ENCODE data around the gene KDM4C. TPM values are rescaled to one million over a fixed set of nuclear protein-coding genes. Genes with fewer than 3 reads are reported as not detected.
"Not testable (repeated sequence)": the region's sequence is repeated elsewhere in the genome, so short reads cannot be mapped to it uniquely, and the experiment has no call there.

Gene KDM4C
- total RNA-seq, 1 donor from 2014 or later: 11.1 TPM

DNA sequence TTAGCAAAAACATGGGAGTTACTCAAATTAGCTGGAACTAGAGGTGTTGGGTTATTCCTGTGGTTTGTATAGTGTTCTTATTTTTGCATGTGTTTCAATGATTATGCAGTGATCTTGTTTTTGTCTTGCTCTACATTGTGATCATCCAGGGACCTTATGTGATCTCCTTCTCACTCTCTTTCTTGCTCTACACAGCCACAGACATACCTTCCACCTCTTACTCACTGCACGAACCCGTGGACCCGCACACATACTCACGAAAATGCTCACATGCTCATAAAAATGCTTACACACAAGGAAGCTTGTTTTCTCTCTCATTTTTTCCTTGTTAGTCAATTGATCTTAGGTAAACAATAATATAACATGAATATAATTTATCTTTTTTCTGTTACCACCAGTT lies 187.1 kb downstream of the KDM4C start:
- no peak for TF ChIP-seq EZH2phosphoT487 (IDR thresholded peaks at IDR 0.05)
- TF ChIP-seq EZH2 (IDR thresholded peaks at IDR 0.05): no peak
- TF ChIP-seq, protein P1, sequence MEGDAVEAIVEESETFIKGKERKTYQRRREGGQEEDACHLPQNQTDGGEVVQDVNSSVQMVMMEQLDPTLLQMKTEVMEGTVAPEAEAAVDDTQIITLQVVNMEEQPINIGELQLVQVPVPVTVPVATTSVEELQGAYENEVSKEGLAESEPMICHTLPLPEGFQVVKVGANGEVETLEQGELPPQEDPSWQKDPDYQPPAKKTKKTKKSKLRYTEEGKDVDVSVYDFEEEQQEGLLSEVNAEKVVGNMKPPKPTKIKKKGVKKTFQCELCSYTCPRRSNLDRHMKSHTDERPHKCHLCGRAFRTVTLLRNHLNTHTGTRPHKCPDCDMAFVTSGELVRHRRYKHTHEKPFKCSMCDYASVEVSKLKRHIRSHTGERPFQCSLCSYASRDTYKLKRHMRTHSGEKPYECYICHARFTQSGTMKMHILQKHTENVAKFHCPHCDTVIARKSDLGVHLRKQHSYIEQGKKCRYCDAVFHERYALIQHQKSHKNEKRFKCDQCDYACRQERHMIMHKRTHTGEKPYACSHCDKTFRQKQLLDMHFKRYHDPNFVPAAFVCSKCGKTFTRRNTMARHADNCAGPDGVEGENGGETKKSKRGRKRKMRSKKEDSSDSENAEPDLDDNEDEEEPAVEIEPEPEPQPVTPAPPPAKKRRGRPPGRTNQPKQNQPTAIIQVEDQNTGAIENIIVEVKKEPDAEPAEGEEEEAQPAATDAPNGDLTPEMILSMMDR (IDR thresholded peaks at IDR 0.05): no peak
- Histone ChIP-seq H3K4me3 (no peak overlapping the region), H2AFZ (replicated peaks) (no peak overlapping the region), H3K79me2 (ENCODE audit: low read depth) (no peaks in the 10 kb centered on the region), H3K27me3 (no peaks in the 10 kb centered on the region), H4K20me1 (ENCODE audit: low read depth) (no peaks in the 10 kb centered on the region), H3K9me3 (ENCODE audit: low read depth) (no peaks in the 10 kb centered on the region), H3F3A (ENCODE audit: low read depth) (no peaks in the 10 kb centered on the region), H3K4me1 (no peaks in the 10 kb centered on the region), H3K27ac (no peak overlapping the region), H3K9ac (no peak overlapping the region), H3K4me2 (no peak overlapping the region), H3K36me3 (no peaks in the 10 kb centered on the region)
- DNase-seq (ENCODE audit: low spot score): no peak
- Mint-ChIP-seq H3K27me3 (ENCODE audit: insufficient read depth, low read depth) (no peaks in the 10 kb centered on the region), H3K9me3 (peaks cover 10% of the 10 kb centered on the region), H3K27ac (peak overlapping the region; percentile 14), H3K36me3 (peaks cover 1% of the 10 kb centered on the region), H3K4me3 (no peak overlapping the region), H3K4me1 (peaks cover 15% of the 10 kb centered on the region)

DNA sequence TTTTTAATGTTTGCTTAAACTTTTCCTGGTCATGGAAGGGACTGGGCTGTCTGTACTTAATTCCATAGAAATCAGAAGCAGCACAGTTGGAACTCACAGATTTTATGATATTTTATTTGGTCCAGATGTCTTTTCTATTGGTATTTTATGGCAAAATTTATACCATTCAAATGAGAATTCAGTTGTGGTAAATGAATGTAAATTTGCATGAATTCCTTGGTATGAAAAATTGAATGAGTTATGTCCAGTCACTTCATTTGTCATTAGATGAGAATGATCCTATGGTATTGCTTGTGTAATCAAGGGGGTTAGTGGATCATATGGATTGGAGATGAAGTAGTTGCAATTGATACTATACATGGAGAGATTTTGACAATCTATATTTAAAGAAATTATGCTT lies 188.0 kb downstream of the KDM4C start:
- Mint-ChIP-seq H3K4me3 (no peak overlapping the region), H3K9me3 (peaks cover 14% of the 10 kb centered on the region), H3K27ac (no peak overlapping the region), H3K36me3 (peaks cover 1% of the 10 kb centered on the region), H3K4me1 (peaks cover 15% of the 10 kb centered on the region), H3K27me3 (ENCODE audit: insufficient read depth, low read depth) (no peaks in the 10 kb centered on the region)
- no peak for DNase-seq (ENCODE audit: low spot score)
- H3K27ac ChIP-seq: no peak overlapping the region
- H3K27me3 ChIP-seq: no peaks in the 10 kb centered on the region
- no peak overlapping the region for H3K4me2 ChIP-seq
- no peak overlapping the region for H2AFZ ChIP-seq (replicated peaks)
- H3K4me3 ChIP-seq: no peak overlapping the region
- H3K36me3 ChIP-seq: no peaks in the 10 kb centered on the region
- H3K9me3 ChIP-seq (ENCODE audit: low read depth): no peaks in the 10 kb centered on the region
- H4K20me1 ChIP-seq (ENCODE audit: low read depth): no peaks in the 10 kb centered on the region
- TF ChIP-seq, protein P1 (IDR thresholded peaks at IDR 0.05): no peak
- no peak for TF ChIP-seq EZH2 (IDR thresholded peaks at IDR 0.05)
- no peak for TF ChIP-seq EZH2phosphoT487 (IDR thresholded peaks at IDR 0.05)
- no peak overlapping the region for H3K9ac ChIP-seq
- H3F3A ChIP-seq (ENCODE audit: low read depth): no peaks in the 10 kb centered on the region
- H3K4me1 ChIP-seq: no peaks in the 10 kb centered on the region
- no peaks in the 10 kb centered on the region for H3K79me2 ChIP-seq (ENCODE audit: low read depth)

- H3K36me3 ChIP-seq: no peaks in the 10 kb centered on the region
These were observed 188.9 kb downstream of the KDM4C start for GRCh38 chr9:6946583-6947166.

GRCh38 chr9:6948921-6949320 lies 191.1 kb downstream of the KDM4C start:
- Mint-ChIP-seq H3K4me1 (peaks cover 14% of the 10 kb centered on the region), H3K9me3 (peaks cover 15% of the 10 kb centered on the region)
- H3K27ac ChIP-seq; H3K4me3 Mint-ChIP-seq; H3K79me2 ChIP-seq (ENCODE audit: low read depth); DNase-seq (ENCODE audit: low spot score); H3K27ac Mint-ChIP-seq; H3K4me3 ChIP-seq; H3K27me3 Mint-ChIP-seq (ENCODE audit: insufficient read depth, low read depth); H3K4me1 ChIP-seq; H3K9me3 ChIP-seq (ENCODE audit: low read depth); H3K36me3 ChIP-seq; H3K4me2 ChIP-seq; H2AFZ ChIP-seq (replicated peaks); H3K27me3 ChIP-seq; H4K20me1 ChIP-seq (ENCODE audit: low read depth); H3K36me3 Mint-ChIP-seq; H3F3A ChIP-seq (ENCODE audit: low read depth); H3K9ac ChIP-seq: not testable (repeated sequence)

More at GRCh38 chr9:6946583-6947166, 188.9 kb downstream of the KDM4C start:
- DNase-seq (ENCODE audit: low spot score): no peak
- Histone ChIP-seq H3F3A (ENCODE audit: low read depth) (no peaks in the 10 kb centered on the region), H3K9me3 (ENCODE audit: low read depth) (no peaks in the 10 kb centered on the region), H3K4me3 (no peak overlapping the region), H3K9ac (no peak overlapping the region), H3K27me3 (no peaks in the 10 kb centered on the region), H3K4me1 (no peaks in the 10 kb centered on the region), H4K20me1 (ENCODE audit: low read depth) (no peaks in the 10 kb centered on the region), H3K79me2 (ENCODE audit: low read depth) (no peaks in the 10 kb centered on the region), H3K4me2 (no peak overlapping the region), H2AFZ (replicated peaks) (no peak overlapping the region), H3K27ac (no peak overlapping the region)
- TF ChIP-seq EZH2phosphoT487 (IDR thresholded peaks at IDR 0.05) (no peak), EZH2 (IDR thresholded peaks at IDR 0.05) (no peak)
- TF ChIP-seq, protein P1 (IDR thresholded peaks at IDR 0.05): no peak
- peaks cover 15% of the 10 kb centered on the region for H3K4me1 Mint-ChIP-seq
- H3K4me3 Mint-ChIP-seq: no peak overlapping the region
- peaks cover 1% of the 10 kb centered on the region for H3K36me3 Mint-ChIP-seq
- H3K27ac Mint-ChIP-seq: no peak overlapping the region
- H3K27me3 Mint-ChIP-seq (ENCODE audit: insufficient read depth, low read depth): no peaks in the 10 kb centered on the region
- peaks cover 15% of the 10 kb centered on the region for H3K9me3 Mint-ChIP-seq

Data from neural progenitor cell (in vitro differentiated cells).